GM19023 (cell line): ENCODE data around the gene ZNF532.
"Not testable (repeated sequence)": the region's sequence is repeated elsewhere in the genome, so short reads cannot be mapped to it uniquely, and the experiment has no call there.

Source experiments
- ATAC-seq: cut with Tn5 transposase; IDR thresholded peaks from one replicate; pipeline ENCODE4 v1.9.1; 2021; ENCODE audit warnings: mild to moderate bottlenecking, moderate library complexity; ENCODE audit not compliant: unreplicated experiment

The ZNF532 gene

GRCh38 chr18:58898010-58898799 is 33.5 kb downstream of the ZNF532 start:
- no peak for ATAC-seq

- ATAC-seq = no peak
Measured at GRCh38 chr18:58900015-58900649, 35.5 kb downstream of the ZNF532 start.

GRCh38 chr18:58901143-58901542 is 36.5 kb downstream of the ZNF532 start:
- ATAC-seq = no peak

- ATAC-seq = no peak
Measured at GRCh38 chr18:58901783-58902182, 37.1 kb downstream of the ZNF532 start.

GRCh38 chr18:58902961-58903360 is 38.3 kb downstream of the ZNF532 start:
- no peak for ATAC-seq

- ATAC-seq = no peak
Measured at GRCh38 chr18:58903533-58903932, 38.9 kb downstream of the ZNF532 start.

- no peak for ATAC-seq
Measured at GRCh38 chr18:58905777-58906428, 41.2 kb downstream of the ZNF532 start.

GRCh38 chr18:58908006-58908405 is 43.3 kb downstream of the ZNF532 start:
- ATAC-seq = no peak

GRCh38 chr18:58909521-58909920 is 44.8 kb downstream of the ZNF532 start:
- ATAC-seq = no peak

GRCh38 chr18:58911241-58911640 is 46.6 kb downstream of the ZNF532 start:
- ATAC-seq = no peak

- no peak for ATAC-seq
Measured at GRCh38 chr18:58911766-58912165, 47.1 kb downstream of the ZNF532 start.

- ATAC-seq = no peak
Measured at GRCh38 chr18:58915006-58915799, 50.5 kb downstream of the ZNF532 start.

GRCh38 chr18:58915995-58916394 is 51.3 kb downstream of the ZNF532 start:
- ATAC-seq = no peak

GRCh38 chr18:58919934-58920333 is 55.3 kb downstream of the ZNF532 start:
- not testable (repeated sequence) for ATAC-seq

- no peak for ATAC-seq
Measured at GRCh38 chr18:58922995-58923394, 58.3 kb downstream of the ZNF532 start.

- ATAC-seq = no peak
Measured at GRCh38 chr18:58924473-58924872, 59.8 kb downstream of the ZNF532 start.

- no peak for ATAC-seq
Measured at GRCh38 chr18:58927659-58928058, 63.0 kb downstream of the ZNF532 start.

- no peak for ATAC-seq
Measured at GRCh38 chr18:58928386-58928785, 63.7 kb downstream of the ZNF532 start.

GRCh38 chr18:58929206-58929605 is 64.5 kb downstream of the ZNF532 start:
- no peak for ATAC-seq

- no peak for ATAC-seq
Measured at GRCh38 chr18:58934356-58934755, 69.7 kb downstream of the ZNF532 start.

- ATAC-seq = no peak
Measured at GRCh38 chr18:58934933-58935577, 70.4 kb downstream of the ZNF532 start.
